ENCODE measurements around the gene NLE1.

DNA sequence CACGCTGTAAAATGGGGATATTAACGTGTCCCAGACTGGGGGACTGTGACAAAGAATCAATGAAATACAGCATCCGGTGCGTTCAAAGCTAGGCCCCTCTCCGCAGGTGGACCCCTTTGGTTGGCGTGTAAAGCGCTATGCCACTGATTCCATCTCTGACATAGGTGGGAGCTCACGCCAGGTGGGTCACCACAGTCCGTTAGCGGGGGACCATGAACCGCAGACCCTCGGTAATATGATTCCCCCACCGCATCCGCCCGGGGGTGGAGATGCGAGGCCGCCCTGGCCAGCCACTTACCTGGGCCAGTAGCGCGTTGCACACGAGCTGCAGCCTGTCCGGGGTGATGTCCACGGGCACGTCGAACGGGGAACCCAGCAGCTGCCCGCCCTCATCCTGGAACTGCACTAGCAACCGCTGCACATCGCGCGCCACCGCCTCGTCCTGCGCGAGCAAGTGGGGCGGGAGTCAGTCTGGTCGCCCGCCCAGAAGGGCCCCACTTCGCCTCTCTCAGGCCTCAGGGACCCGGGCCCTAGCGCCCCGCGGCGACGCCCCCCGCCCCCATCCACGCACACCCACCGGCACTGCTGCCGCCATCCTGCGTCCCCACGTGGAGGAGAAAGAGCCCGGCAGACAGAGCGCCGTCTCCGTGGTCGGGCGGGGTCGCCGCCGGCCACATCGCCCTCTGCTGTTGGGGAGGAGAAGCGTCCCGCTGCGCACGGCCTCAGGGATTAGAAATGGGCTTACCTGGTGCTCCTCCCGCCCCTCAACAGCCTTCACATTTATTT lies at the start of gene NLE1:
- TF ChIP-seq, protein P1, sequence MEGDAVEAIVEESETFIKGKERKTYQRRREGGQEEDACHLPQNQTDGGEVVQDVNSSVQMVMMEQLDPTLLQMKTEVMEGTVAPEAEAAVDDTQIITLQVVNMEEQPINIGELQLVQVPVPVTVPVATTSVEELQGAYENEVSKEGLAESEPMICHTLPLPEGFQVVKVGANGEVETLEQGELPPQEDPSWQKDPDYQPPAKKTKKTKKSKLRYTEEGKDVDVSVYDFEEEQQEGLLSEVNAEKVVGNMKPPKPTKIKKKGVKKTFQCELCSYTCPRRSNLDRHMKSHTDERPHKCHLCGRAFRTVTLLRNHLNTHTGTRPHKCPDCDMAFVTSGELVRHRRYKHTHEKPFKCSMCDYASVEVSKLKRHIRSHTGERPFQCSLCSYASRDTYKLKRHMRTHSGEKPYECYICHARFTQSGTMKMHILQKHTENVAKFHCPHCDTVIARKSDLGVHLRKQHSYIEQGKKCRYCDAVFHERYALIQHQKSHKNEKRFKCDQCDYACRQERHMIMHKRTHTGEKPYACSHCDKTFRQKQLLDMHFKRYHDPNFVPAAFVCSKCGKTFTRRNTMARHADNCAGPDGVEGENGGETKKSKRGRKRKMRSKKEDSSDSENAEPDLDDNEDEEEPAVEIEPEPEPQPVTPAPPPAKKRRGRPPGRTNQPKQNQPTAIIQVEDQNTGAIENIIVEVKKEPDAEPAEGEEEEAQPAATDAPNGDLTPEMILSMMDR (IDR thresholded peaks at IDR 0.05), result peak; percentile 90 to 97 (median 95)
- TF ChIP-seq POLR2A (IDR thresholded peaks at IDR 0.05), result peak; percentile 35 to 63 (median 58)
